ELF-1 (cell line): ENCODE data around the gene KIF3A.
"Not testable (repeated sequence)": the region's sequence is repeated elsewhere in the genome, so short reads cannot be mapped to it uniquely, and the experiment has no call there.

Source experiments
- DNase-seq: peaks from one replicate; pipeline ENCODE4 v3.0.0-alpha.2; 2016; ENCODE audit warnings: low read depth, low spot score

The KIF3A gene

DNA sequence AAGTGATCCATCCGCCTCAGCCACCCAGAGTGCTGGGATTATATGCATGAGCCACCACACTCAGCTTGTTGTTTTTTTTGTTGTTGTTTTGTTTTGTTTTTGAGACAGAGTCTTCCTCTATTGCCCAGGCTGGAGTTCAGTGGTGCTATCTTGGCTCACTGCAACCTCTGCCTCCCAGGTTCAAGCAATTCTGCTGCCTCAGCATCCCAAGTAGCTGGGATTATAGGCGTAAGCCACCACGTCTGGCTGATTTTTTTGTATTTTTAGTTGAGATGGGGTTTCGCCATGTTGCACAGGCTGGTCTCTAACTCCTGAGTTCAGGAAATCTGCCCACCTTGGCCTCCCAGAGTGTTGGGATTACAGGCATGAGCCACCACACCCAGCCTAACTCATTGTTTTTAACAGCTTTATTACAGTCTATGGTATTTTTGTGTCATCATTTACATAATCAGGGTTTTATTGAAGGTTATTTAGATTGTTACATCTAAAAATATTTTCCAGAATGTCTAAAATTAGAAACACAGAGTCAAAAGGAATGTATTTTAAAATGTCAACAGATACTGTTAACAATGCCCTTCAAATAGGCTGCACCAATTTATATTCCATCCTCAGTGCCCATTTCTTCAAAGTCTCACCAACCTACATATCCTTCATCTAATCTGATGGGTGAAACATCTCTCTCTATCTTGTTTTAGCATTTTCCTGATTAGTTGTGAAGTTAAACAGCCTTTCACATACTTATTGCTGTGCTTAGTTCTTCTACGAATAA lies 18.6 kb downstream of the KIF3A start:
- no peak for DNase-seq

DNA sequence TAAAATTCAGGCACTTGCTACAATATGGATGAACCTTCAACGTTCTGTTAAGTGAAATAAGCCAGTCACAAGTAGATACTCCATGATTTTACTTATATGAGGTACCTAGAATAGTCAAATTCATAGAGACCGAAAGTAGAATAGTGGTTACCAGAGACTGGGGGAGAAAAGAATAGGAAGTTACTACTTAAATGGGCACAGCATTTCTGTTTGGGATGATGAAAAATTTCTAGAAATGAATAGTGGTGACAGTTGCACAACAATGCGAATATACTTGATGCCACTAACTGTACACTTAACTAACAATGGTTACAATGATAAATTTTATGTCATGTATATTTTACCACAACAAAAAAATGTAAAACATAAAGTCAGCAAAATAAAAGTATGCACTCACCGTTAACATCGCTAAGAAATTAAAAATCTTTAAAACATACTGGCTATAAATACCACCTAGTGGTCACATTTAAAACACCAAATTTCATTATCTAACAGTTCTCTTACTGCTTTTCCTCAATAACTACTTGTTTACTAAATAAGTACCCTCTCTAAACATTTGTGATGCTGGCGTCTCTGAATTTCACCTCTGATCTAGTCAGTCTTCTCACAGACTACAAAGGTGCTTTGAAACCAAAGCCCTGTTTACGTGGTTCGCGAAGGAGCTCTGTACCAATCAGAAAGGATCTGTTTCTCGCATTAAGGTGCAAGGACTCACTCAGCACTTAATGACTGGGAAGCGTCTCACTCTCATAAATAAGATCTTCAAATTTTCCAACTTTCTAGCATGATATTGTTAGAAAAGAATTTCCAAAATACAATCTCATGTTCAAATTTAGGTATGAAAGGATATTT lies 22.7 kb downstream of the KIF3A start:
- DNase-seq: peak; percentile 2

DNA sequence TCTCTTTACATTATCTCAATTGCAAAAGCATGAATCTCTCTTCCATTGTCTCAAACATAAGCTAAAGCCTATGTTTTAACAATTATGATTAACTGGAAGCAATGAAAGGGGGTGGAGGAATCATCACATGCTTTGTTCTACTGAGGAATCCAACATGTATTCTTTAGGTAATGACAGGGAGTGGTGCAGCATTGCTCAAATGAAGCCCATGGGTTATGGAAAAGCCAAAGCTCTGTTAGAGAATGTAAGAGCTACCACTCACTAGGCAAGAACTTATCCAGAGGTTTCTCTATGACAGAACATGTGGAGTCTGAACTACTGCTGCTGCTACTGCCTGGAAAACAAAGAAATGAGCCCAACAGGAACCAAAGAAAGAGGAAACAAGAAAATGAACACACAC lies 28.7 kb downstream of the KIF3A start:
- DNase-seq: no peak

DNA sequence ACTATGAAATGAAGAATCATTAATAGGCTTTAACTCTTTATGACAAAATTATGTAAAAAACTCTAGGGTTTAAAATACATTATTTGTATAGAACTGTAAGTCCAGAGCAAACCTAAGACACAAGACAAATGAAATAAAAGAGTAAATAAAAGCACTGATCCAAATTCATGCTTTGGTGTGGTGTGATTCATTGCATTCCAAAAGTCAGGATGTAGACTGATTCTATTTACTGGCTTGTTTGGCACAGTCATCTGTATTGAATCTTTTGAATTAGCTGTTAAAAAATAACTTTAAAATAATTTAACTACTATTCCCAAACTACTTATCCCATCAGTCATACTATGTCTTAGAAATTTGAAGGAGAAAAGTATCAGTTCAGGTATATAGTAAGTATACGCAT lies 32.5 kb downstream of the KIF3A start:
- DNase-seq: no peak

DNA sequence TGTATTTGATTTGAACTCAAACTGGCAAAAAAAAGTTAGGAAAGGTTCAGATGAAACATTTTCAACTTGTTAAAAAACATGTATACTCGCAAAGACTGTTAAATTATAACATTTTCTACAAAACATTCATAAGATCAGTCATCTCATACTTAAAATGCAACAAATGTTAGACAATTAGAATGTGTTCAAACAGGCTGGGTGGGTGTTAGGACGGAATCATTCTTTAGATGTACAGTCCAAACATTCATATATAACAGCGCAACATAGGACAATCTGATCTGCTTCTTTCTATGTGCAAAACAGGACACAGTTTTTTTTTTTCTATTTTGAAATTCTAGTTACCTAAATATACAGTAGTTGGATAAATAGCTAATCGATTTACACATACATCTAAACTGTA lies 41.4 kb downstream of the KIF3A start:
- no peak for DNase-seq

DNA sequence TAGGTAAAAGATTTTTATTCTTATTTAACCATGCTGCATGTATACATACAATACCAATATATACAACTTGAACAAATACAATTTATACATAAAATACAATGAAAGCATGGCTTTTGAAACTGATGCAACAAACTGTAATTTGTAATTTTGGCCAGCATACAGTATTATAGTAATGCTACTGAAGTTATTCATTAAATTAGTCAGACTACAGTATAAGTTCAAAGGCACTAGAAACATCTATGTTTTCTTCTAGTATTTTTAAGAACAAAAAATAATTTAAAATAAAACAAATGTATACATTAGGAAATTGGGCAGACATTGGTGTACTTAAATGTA lies 44.7 kb downstream of the KIF3A start:
- DNase-seq: no peak

DNA sequence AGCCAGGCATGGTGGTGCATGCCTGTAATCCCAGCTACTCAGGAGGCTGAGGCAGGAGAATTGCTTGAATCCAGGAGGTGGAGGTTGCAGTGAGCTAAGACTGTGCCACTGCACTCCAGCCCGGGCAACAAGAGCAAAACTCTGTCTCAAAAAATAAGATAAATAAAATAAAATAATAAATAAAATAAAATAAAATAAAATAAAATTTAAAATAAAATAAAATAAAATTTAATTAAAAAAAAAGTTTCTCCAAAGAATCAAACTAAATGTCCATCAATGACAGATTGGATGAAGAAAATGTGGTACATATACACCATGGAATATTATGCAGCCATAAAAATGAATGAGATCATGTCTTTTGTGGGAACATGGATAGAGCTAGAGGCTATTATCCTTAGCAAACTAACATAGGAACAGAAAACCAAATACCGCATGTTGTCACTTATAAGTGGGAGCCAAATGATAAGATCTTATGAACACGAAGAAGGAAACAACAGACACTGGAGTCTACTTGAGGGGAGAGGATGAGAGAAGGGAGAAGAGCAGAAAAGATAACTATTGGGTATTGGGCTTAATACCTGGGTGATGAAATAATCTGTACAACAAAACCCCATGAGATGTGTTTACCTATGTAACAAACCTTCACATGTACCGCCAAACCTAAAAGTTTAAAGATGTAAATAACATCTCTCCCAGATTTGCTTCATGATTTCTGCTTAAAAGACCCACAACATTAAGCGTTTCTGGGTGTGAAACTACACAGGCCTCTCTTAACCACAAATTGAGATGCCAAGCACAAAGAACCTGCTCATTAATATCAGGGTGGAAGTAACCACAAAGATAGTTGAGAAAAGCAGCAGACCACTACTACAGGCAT lies 45.4 kb downstream of the KIF3A start:
- not testable (repeated sequence) for DNase-seq

DNA sequence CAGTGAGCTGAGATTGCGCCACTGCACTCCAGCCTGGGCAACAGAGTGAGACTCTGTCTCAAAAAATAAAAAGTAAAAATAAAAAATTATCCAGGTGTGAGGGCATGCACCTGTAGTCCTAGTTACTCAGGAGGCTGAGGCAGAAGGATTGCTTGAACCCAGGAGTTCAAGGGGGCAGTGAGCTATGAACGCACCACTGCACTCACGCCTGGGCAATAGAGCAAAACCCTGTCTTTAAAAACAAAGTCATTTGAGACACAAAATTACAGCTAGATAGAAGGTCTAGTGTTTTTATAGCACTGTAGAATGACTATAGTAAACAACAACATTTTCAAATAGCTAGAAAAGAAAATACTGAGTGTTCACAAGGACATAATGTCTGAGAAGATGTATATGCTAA lies 47.2 kb downstream of the KIF3A start:
- no peak for DNase-seq

DNA sequence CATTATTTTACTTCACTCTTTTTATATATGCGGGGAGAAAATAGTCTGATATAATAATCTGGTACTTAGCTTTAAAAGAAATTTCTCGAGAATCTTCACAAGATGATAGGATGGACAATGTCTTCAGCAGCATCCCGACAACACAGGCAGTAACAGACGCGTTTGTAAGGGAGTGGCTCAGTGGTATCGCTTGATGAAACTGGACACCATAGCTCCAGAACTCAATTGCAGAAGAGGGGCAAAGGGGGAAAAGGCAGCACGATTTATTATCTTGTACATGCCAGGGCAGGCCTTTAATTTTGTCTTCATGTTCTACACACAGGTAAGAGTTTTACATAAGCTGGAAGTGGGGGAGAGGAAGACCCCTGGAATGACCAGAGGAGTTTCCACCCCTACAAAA lies 47.8 kb downstream of the KIF3A start:
- DNase-seq: no peak

DNA sequence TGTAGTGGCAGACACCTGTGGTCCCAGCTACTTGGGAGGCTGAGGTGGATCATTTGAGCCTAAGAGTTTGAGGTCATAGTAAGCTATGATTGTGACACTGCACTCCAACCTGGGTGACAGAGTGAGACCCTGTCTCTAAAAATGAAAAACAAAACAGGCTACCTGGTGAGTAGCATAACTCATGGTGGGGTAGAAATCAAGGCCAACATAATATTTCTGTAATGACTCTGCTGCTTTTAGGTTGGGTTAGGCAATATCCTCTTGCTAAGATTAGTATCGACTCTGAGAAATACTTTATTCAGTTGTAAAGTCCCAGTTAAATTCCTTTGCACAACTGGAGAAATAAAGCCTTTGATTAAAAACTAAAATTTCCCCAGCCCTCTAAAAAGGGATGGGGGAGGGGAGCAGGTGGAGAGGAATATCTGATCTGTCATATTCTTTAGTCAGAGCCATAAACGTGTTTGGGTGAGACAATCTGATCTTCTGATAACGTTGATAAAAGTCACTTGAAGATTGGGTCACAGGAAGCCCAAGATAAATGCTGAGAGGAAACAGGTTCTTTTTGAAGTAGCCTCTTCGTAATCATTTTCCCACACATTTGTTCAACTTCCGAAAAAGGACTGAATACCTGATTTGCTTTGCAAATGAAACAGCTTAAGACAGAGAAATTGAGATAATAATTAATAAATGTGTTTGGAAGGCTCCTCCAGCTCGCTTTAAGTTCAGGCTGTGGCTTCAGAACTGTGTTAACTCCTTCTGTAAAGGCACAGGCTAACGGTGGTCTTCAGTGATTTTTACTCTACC lies 48.6 kb downstream of the KIF3A start:
- DNase-seq: no peak

DNA sequence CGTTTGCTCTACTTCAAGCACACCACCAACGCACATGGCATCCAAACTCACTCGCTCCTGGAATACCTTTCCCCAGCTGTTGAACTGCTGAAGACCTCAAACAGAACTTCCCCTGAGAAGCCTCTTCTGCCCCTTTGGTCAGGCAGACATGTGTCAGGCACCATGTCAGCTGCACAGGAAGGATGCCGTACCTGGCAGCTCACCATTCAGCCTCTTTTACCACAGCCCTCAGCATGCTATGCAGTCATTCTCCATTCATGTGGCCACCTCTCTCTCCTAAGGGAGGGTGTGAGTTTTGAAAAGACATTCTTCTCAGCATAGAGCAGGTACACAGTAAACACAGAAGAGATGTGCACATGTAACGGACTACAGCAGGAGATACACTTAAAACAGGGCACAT lies 49.4 kb downstream of the KIF3A start:
- DNase-seq: no peak

DNA sequence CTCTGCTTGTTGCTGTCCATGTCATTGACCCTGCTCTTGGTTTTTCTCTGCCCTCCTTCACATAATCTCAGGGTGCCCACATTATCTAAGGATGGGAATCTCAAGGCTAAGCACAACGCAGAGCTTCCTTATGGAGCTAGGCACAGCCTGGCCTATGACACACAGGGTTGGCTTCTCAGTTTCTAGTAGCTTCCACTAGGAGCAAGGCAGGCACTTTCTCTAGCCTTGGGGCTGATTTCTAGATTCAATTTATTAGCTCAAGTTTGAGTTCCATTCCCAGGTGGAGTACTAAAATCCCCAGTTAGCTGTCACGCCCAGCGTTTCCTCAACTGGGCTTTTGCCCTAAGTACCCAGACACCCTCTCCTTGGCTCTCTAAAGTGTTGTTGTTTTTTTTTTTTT lies 51.2 kb downstream of the KIF3A start:
- DNase-seq: no peak

DNA sequence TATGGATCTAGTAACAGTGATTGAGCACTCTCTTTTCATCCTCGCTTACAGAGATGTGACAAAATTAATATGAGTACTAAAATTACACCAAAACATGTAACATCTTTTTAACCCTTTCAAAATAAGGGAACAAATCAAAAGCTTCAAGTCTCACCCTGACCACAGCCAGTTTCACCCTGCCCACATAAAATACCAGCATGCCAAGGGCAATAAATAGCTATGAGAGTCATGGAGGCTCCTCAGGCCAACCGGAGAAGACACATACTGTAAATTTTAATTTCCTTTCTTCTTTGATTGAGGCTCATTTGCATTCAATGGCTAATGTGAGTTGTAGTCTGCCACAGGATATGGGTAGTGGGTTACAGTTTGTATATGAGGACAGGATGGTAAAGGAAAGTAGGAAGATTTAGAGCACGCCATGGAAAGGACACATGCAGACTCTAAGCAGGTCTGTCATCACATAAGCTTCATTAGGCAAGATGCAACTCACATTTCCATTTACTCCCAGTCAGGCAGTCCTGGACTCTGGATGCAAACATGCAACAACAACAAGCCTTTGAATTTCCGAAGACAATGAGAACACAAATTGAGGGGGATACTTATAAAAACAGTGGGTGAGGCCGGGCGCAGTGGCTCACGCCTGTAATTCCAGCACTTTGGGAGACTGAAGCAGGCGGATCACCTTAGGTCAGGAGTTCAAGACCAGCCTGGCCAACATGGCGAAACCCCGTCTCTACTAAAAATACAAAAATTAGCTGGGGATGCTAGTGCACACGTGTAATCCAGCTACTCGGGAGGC lies 52.2 kb downstream of the KIF3A start:
- no peak for DNase-seq

DNA sequence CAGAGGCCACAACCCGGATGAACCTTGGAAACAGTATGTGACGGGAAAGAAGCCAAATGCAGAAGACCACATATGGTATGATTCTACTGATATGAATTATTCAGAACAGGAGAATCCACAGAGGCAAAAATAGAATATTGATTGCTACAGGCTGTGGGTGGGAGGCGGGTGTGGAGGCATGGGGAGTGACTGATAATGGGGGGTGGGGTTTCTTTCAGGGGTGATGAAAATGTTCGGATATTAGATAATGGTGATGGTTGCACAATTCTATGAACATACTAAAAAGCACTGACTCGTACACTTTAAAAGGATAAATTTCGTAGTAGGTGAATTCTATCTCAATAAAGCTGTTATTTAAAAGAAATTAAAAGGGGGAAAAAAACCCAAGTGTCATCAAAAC lies 52.9 kb downstream of the KIF3A start:
- no peak for DNase-seq

DNA sequence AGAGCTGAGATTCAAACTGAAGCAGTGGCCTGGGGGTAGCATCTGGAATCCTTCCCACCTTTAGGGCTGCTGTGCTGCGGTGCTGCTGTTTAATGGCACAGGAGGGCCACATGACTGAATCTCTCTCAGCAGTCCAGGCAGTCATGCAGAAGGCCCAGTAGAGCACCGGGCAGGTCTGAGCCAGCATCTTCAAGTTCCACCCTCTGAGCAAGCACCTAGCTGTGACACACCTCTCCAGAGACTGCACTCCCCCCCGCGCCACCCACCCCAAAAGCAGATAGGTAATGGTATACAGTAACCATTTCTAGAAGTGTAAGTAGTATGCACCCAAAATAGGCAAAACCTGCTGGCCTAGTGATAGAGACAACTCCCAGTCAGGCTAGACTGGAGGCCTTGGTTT lies 55.4 kb downstream of the KIF3A start:
- DNase-seq: no peak

DNA sequence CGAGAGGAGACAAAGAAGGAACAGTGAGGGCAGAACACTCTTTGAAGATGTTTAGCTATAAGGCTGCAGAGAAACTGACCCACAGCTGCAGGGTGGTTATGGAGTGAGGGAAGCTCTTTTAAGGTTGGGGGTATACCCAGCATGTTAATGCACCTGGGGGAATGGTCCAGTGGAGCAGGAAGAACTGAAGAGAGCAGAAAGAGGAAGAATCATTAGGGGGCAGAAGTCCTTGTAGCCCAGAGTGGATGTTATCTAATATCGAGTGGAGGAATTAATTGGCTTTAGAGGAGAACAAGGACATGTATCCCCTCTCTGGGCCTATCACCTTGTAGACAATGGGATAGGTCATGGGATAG lies 55.9 kb downstream of the KIF3A start:
- DNase-seq: no peak

DNA sequence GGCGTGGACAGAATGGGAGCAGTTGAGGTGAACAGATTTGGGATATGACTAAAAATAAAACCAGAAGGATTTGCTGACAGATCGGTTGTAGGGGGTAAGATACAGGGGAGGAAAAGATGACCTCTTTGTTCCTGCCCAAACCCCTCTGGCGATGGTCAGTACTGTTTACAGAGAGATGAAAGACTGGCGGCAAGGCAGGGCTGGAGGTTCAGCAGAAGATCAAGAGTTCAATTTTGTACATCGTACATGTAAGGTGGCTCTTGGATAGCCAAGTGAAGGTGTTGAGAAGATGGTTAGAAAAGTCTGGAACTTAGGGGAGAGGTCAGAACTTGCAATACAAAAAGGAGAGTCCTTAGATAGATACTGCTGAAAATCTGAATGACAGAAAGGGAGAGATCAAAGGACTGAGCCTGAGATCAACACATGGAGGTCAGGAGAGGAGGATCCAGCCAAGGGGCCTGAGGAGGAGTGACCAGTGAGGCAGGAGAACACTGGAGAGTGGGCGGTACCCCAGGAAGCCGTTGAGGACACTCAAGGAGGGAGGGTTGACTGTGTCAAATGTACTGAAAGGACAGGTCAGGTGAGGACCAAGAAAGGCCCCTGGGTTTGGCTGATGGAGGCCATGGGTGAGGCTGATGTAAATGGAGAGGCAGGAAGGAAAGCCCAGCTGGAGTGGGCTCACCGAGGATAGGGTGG lies 56.4 kb downstream of the KIF3A start:
- no peak for DNase-seq

DNA sequence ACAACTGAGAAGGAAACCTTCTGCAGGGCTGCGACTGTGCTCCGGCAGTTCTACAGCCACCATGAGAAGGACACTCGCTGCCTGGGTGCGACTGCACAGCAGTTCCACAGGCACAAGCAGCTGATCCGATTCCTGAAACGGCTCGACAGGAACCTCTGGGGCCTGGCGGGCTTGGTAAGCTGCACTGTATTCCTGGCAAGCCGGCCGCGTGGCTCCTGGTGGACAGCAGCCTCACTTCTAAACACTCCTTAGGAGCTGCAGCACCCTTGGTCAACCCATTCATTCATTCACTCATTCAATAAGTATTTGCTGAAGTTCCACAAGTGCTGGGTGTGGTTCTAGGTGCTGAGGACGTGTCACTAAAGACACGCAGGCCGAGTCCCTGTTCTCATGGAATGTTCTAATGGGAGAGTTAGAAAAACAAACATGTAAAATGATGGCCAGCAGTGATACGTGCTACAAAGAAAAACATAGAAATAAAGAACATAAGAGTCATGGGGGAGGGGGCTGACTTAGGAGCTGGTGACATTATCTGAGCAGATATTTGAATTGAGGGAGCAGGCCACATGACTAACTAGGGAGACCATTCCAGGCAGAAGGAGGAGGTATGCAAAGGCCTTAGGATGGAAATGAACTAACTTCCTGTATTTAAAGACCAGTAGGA lies 57.5 kb downstream of the KIF3A start:
- DNase-seq: no peak

DNA sequence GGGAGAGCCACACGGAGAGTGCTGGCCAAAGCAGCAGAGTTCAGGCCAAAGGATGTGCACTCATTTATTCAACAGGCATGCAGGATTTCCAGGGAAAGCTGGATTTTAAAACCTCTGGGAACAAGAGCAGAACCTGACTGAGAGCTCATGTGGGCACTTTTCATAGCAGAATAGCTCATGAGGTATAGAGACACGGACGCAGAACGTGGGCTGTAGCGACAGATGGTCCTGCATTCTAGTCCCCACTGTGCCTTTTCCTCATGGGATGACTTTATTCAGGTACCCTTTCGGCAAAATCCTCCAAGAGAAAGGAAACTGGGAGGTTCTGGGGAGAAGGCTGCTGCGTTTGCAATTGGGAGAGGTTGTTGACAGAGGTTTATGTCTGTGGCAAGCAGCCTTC lies 58.2 kb downstream of the KIF3A start:
- DNase-seq: no peak

DNA sequence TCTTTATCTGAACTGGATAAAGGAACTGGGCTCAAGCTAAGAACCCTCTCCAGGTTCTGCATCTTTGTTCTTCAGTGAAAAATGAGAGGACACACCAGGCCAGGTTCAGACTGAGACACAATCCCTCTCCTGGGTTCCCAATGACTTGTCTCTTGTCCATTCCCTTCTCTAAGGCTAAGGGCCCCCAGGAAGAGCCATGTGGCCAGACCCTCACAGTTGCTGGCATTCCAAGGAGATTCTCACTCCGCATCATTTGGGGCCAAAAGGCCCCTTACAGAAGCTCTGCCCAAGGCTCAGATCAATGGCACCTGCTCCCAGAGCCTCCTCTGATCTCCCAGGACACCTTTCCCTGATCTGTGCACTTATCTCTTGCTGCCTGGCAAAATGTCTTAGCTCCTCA lies 58.6 kb downstream of the KIF3A start:
- DNase-seq: no peak
